Suprapubic skin (tissue), 4 donors: ENCODE results near the gene ARSB. TPM values are rescaled to one million over a fixed set of nuclear protein-coding genes. Genes with fewer than 3 reads are reported as not detected.

Experiments
- DNase-seq, 2 donors: peaks; one replicate each; pipeline ENCODE4 v3.0.0-alpha.2; 2019; ENCODE audit warnings: low spot score in 2 of 2
- H3K27ac ChIP-seq: fragments of 200-600 bp; sonication (generic); one replicate; pipeline ENCODE4 v1.5.1; 2019
- H3K27me3 ChIP-seq: fragments of 200-600 bp; sonication (generic); one replicate; pipeline ENCODE4 v1.5.1; 2019
- H3K36me3 ChIP-seq: fragments of 200-600 bp; sonication (generic); one replicate; pipeline ENCODE4 v1.5.1; 2019
- H3K4me1 ChIP-seq: fragments of 200-600 bp; sonication (generic); one replicate; pipeline ENCODE4 v1.5.1; 2019
- H3K4me3 ChIP-seq: fragments of 200-600 bp; sonication (generic); one replicate; pipeline ENCODE4 v1.5.1; 2019; ENCODE audit warnings: mild to moderate bottlenecking
- H3K9me3 ChIP-seq: fragments of 200-600 bp; sonication (generic); one replicate; pipeline ENCODE4 v1.5.1; 2019
- EP300 ChIP-seq: sonication (generic); formaldehyde crosslinking; IDR thresholded peaks from one replicate; pipeline ENCODE4 v1.6.1; 2017; ENCODE audit warnings: antibody characterized with exemption
- POLR2A ChIP-seq, 2 donors: fragments of 450-650 bp; IDR thresholded peaks; one replicate each; pipeline ENCODE4 v1.6.1; 2017; ENCODE audit warnings: antibody characterized with exemption in 2 of 2, mild to moderate bottlenecking in 2 of 2, moderate library complexity in 2 of 2
- POLR2AphosphoS5 ChIP-seq, 3 donors: sonication (generic); formaldehyde crosslinking; IDR thresholded peaks; one replicate each; pipeline ENCODE4 v1.6.1; 2017; ENCODE audit warnings: antibody characterized with exemption in 3 of 3
- WGBS: methylation state at CpG from one replicate; pipeline ENCODE4 v1.1.5; 2018; 5-methylcytosine and 5-hydroxymethylcytosine counted together
- total RNA-seq, 4 donors: library from RNA; depleted of rRNA; stranded (reverse); fragments of >200 nt; gene quantifications; one replicate each; pipeline ENCODE4 v1.1.0, GENCODE V29; 2016
- TF ChIP-seq, protein P1 (sequence below), 2 donors: fragments of 200-600 bp in 1 of 2; fragments of 450-650 bp in 1 of 2; sonication (generic) in 1 of 2; IDR thresholded peaks; one replicate each; pipeline ENCODE4 v1.5.1; 2016 to 2019; ENCODE audit warnings: antibody characterized with exemption in 2 of 2, mild to moderate bottlenecking in 1 of 2, moderate library complexity in 1 of 2

ARSB gene
- total RNA-seq, 4 donors from 2014 or later, result 3.1 to 5.1 (median 3.4) TPM

DNA sequence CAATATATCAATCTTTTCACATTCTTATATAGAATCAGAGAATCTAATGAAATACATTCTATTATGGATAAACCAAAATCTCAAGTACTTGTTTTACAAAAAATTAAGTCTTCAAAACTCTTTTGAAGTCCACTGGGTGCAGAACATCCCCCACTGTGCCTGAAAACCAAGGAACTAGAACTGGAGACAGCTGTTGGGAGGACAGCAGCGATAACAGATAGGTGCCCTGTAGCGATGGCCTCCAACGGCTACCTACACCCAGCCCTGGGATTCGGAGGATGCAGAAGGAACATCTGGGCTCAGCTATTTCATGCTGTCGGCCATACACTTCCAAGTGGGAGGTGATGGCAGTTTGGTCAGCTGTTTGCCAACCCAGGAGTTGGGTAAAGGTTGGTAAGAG is 207.2 kb downstream of the ARSB start:
- no peak overlapping the region for H3K27ac ChIP-seq
- no peaks in the 10 kb centered on the region for H3K4me1 ChIP-seq
- H3K9me3 ChIP-seq, result no peaks in the 10 kb centered on the region
- no peaks in the 10 kb centered on the region for H3K27me3 ChIP-seq
- no peaks in the 10 kb centered on the region for H3K36me3 ChIP-seq
- TF ChIP-seq, protein P1, sequence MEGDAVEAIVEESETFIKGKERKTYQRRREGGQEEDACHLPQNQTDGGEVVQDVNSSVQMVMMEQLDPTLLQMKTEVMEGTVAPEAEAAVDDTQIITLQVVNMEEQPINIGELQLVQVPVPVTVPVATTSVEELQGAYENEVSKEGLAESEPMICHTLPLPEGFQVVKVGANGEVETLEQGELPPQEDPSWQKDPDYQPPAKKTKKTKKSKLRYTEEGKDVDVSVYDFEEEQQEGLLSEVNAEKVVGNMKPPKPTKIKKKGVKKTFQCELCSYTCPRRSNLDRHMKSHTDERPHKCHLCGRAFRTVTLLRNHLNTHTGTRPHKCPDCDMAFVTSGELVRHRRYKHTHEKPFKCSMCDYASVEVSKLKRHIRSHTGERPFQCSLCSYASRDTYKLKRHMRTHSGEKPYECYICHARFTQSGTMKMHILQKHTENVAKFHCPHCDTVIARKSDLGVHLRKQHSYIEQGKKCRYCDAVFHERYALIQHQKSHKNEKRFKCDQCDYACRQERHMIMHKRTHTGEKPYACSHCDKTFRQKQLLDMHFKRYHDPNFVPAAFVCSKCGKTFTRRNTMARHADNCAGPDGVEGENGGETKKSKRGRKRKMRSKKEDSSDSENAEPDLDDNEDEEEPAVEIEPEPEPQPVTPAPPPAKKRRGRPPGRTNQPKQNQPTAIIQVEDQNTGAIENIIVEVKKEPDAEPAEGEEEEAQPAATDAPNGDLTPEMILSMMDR (IDR thresholded peaks at IDR 0.05), result no peak
- TF ChIP-seq POLR2A (IDR thresholded peaks at IDR 0.05), result no peak
- no peak for TF ChIP-seq EP300
- no peak for TF ChIP-seq POLR2AphosphoS5 (IDR thresholded peaks at IDR 0.05)
- no peak for DNase-seq
- H3K4me3 ChIP-seq, result no peak overlapping the region
- 91% methylated on average over 5 of the region's 5 CpGs for WGBS

DNA sequence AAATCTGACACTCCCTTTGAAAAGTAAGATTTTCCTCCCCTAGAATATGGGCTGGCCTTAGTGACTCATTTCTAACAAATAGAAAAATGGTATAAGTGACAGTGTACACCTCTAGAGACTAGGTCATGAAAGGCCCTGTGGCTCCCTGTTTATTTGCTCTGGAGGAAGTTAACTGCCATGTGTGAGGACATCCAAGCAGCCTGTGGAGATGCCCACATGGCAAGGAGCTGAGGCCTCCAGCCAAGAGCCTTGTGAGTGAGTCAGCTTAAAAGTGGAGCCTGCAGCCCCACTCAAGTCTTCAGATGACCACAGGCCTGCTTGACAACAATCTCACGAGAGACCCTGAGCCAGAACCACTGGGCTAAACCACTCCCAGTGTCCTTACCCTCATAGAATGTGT is 208.5 kb downstream of the ARSB start:
- DNase-seq, result no peak
- Histone ChIP-seq H3K4me3 (no peak overlapping the region), H3K27ac (no peak overlapping the region), H3K4me1 (peaks cover 4% of the 10 kb centered on the region), H3K27me3 (no peaks in the 10 kb centered on the region), H3K36me3 (no peaks in the 10 kb centered on the region), H3K9me3 (no peaks in the 10 kb centered on the region)
- no peak for TF ChIP-seq POLR2A (IDR thresholded peaks at IDR 0.05)
- no peak for TF ChIP-seq EP300
- TF ChIP-seq, protein P1 (IDR thresholded peaks at IDR 0.05), result no peak
- TF ChIP-seq POLR2AphosphoS5 (IDR thresholded peaks at IDR 0.05), result no peak
- WGBS, result 69% methylated on average over 1 of the region's 1 CpG

DNA sequence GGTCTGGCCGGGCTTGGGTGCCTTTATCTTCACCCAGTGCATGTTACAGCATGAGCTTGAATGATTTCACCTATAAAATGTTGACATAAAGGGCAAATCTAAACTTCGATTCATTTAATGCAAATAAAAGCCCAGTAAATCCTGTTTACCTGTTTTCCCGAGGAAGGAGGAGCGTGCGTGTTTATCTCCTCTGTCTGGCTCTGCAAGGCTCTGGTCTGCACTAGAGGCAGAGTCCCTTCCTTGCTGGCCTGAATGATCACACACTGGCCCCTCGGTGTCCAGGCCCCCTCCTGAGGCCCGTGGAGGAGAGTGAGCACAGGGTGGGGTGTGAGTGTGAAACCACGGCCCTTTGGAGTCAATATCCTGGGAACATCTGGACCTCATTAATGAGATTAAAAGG is 211.5 kb downstream of the ARSB start:
- TF ChIP-seq POLR2AphosphoS5 (IDR thresholded peaks at IDR 0.05) (no peak), EP300 (no peak), POLR2A (IDR thresholded peaks at IDR 0.05) (no peak)
- TF ChIP-seq, protein P1 (IDR thresholded peaks at IDR 0.05), result no peak
- no peaks in the 10 kb centered on the region for H3K27me3 ChIP-seq
- no peaks in the 10 kb centered on the region for H3K9me3 ChIP-seq
- no peak overlapping the region for H3K4me3 ChIP-seq
- H3K27ac ChIP-seq, result no peak overlapping the region
- H3K36me3 ChIP-seq, result no peaks in the 10 kb centered on the region
- peaks cover 5% of the 10 kb centered on the region for H3K4me1 ChIP-seq
- WGBS, result 81% methylated on average over 8 of the region's 8 CpGs
- DNase-seq, result no peak

DNA sequence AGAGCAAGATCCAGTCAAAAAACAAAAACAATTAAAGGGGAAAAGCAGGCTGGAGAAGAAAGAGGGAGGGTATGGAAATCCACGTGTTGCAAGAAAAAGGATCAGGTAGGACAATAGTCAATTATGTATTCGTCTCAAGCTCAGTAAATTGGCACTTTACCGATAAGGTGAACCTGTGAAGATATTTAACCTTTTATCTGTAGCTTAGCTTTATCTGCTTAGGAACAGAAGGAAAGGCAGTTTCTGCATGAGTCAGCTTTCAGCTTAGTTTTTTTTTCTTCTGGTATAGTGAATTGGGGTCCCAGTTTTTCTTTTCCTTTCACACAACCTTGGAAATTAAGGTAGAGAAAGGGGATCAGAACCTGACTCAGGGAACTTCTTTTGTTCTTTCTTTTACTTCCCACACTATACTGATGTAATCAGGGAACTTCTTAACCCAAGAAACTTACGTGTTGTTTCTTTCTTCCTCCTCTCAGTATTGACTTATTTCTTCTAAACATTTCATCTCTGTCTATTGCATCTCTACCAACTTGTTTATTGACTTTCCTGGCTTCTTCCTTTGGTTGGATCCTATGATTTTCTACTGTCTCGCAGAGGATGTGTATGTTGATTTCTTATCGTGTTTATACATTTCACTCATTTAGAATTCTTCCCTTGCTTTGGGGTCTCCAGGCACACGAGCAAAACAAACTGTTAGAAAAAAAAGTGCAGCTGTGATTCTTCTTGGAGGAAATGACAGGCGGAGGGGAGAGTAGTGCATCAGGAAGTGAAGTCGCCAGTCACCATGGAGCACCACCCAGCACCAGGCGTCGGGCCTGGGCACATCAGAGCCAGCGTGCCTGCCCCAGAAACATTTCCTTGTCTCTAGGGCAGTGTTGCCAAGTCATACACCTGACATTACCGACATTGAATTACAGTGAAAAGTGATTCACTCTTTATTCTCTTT is 213.6 kb downstream of the ARSB start:
- no peak overlapping the region for H3K4me3 ChIP-seq
- no peak for TF ChIP-seq EP300
- no peak for TF ChIP-seq POLR2AphosphoS5 (IDR thresholded peaks at IDR 0.05)
- TF ChIP-seq, protein P1 (IDR thresholded peaks at IDR 0.05), result no peak
- TF ChIP-seq POLR2A (IDR thresholded peaks at IDR 0.05), result no peak
- DNase-seq, result no peak
- H3K36me3 ChIP-seq, result no peaks in the 10 kb centered on the region
- H3K4me1 ChIP-seq, result peaks cover 5% of the 10 kb centered on the region
- H3K9me3 ChIP-seq, result no peaks in the 10 kb centered on the region
- H3K27ac ChIP-seq, result no peak overlapping the region
- no peaks in the 10 kb centered on the region for H3K27me3 ChIP-seq
- WGBS, result 51% methylated on average over 13 of the region's 13 CpGs

DNA sequence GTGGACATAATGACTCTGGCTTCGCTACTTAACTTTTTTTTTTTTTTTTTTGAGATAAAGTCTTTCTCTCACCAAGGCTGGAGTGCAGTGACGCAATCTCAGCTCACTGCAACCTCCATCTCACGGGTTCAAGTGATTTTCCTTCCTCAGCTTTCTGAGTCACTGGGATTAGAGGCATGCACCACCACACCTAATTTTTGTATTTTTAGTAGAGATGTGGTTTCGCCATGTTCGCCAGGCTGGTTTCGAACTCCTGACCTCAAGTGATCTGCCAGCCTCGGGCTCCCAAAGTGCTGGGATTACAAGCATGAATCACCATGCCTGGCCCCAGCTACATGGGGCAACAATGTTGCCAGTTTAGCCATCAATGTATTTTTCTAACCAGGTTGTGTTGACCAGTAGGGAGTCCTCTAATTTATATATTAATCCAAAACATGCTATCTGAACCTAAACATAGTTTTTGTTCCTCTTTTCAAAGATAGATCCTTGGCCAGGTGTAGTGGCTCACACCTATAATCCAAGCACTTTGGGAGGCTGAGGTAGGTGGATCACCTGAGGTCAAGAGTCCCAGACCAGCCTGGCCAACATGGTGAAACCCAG is 216.2 kb downstream of the ARSB start:
- Histone ChIP-seq H3K9me3 (no peaks in the 10 kb centered on the region), H3K4me3 (no peak overlapping the region), H3K27ac (no peak overlapping the region), H3K27me3 (no peaks in the 10 kb centered on the region), H3K36me3 (no peaks in the 10 kb centered on the region), H3K4me1 (peaks cover 5% of the 10 kb centered on the region)
- no peak for TF ChIP-seq POLR2A (IDR thresholded peaks at IDR 0.05)
- TF ChIP-seq POLR2AphosphoS5 (IDR thresholded peaks at IDR 0.05), result no peak
- TF ChIP-seq, protein P1 (IDR thresholded peaks at IDR 0.05), result no peak
- no peak for DNase-seq
- WGBS, result 88% methylated on average over 7 of the region's 7 CpGs
